G401 (cell line): Measurements from ENCODE around the gene GPR157. TPM values are rescaled to one million over a fixed set of nuclear protein-coding genes. Genes with fewer than 3 reads are reported as not detected.

Source experiments
- DNase-seq: peaks from one replicate; pipeline ENCODE4 v3.0.0-alpha.2; 2015; ENCODE audit warnings: low spot score
- in situ Hi-C: cut with HindIII; loops from 2 replicates; pipeline ENCODE4 v1.10.0; 2016; ENCODE audit warnings: low sequenced_read_pairs, mixed read lengths
- total RNA-seq: library from RNA; depleted of rRNA; stranded (reverse); fragments of >200 nt; shearing (Covaris generic); gene quantifications from 2 replicates; pipeline ENCODE4 v1.2.3, GENCODE V29; 2014

The GPR157 gene
- total RNA-seq, 1 experiment from 2014 or later, result 6.9 TPM

DNA sequence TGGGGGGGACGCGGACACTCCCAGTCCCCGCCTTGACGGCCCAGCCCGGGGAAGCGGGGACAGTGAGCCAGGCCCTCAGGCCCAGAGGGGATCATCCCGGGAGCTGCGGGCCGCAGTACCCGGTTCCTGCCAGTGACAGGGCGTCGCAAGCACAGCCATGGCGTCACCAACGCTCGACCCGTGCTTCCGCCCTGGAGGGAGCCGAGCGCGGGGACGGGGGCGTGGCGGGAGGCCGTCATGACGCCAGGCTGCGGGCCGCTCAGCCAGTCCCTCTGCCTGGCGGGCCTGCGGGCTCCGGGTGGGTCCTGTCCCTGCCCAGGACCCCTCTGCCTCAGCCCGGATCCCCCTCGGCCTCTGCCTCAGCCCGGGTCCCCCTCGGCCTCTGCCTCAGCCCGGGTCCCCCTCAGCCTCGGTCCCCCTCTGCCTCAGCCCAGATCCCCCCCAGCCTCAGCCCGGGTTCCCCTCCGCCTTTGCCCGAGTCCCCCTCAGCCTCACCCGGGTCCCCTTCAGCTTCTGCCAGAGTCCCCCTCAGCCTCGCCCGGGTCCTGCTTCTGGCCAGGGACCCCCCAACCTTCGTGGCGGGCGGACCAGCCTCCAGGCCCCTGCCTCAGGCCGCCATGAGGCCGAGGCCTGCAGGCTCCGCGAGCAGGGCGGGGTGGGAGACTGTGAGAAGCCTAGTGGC lies 57.2 kb downstream of the GPR157 start:
- in situ Hi-C loops, result no loop called here
- DNase-seq, result no peak

DNA sequence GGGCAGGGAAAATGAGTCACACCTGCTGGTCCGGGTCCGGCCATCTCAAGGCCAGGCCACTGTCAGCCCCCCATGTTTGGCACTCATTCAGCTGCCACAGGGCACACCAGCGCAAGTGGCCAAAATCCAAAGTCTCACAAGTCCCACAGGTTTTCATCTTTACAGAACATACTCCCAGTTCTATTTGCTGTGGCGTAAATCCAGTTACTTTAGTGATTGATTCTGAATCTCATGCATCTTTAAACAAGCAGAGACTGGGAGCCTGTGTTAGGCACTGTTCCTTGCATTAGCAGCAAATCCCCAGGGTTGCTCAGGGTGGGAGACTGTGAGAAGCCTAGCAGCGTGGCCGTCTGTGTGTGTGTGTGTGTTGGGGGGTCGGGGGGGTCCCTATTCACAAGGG lies 58.4 kb downstream of the GPR157 start:
- in situ Hi-C loops, result no loop called here
- DNase-seq, result no peak

DNA sequence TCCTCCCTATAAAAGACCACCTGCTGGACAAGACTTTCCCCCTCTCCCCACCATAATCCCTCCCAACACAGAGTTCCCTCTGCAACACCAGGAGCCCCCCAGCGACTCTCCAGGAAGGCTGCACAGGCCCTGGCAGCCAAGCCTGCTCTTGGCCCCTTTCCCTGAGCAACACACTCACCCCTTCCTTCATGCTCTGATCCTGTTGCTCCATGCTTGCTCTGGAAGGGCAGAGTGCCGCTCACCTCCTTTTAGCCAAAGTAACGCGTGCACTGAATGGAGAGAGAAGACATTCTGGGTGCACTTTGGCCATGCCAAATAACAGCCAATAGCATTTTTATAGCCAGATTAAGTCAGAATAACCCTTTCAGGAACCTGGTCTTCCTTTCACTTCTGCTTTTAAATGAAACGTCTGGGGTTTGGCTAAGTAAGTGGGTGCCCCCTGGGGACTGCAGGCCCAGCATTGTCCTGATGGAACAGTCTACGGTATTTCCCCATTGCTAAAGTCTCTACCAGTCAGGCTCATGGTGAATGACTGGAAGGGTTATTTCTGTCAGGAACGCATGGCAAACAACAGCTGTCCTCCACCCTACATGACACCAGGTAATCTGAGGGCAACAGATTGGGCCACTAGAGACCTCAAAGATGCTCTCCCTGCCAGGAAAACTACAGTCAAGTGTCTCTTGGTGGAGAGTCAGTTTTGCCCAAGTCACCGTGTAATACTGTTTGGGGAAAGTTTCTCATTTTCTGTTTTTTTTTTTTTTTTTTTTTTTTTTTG lies 59.4 kb downstream of the GPR157 start, which contains the start of gene SLC2A5:
Gene SLC2A5 (minus strand): TSS at position 310 of the 775 bp plus-strand sequence. CDS start 99 bp downstream, at position 211.
- peak; percentile 9 for DNase-seq
- in situ Hi-C loops, result no loop called here

DNA sequence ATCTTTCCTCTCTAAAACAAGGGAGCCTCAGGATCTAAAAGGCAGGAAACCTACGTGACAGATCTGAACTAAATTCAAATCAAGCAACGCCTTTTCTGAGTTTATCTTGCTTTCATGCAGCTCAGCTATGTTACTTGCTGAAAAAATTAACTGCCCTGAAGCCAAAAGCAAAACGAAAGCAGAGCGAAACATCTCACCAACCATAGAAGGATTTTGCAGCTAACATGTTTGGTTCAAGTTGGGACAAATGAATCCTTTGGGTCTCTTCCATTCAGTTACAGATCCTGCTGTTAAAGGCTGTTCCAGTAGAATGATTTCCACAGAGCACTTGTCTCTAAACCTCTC lies 59.9 kb downstream of the GPR157 start:
- in situ Hi-C loops, result no loop called here
- peak; percentile 2 for DNase-seq

DNA sequence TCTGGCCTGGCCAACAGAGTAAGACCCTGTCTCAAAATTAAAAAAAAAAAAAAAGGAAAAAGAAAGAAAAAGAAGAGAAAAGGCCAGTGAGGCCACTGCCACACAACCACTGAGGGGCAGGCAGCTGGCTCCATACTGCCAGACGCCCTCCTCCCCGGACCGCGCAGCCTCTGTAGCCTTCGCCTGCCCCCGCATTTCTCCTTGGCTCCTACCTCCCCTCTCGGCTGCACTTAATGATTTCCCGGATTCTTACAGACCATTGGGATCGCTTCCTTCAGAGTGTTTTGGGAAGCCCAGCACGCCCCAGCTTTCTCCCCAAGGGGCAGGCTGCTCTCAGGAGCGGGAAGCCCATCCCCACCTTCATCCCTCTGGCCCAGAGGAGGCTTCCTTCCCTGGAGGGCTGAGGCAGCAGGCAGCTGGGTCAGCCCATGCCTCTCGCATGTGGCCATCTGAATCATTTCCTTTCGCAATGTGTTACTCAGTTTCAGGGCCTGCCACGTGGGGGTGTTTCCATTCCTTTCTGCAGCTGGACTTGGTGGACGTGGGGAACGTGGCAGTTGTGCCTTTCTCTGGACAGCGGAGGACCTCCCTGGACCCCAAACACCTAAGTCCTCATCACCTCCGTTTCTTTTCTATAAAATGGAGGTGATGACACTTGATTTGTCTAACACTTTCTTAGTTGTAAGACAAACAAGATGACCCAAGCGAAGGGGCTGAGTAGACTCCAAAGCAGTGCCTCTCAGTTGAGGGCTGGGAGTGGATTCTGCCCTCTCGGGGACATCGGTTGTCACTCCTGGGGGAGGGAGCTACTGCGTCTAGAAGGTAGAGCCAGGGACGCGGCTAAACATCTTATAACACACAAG lies 61.7 kb downstream of the GPR157 start:
- in situ Hi-C loops, result no loop called here
- DNase-seq, result no peak

DNA sequence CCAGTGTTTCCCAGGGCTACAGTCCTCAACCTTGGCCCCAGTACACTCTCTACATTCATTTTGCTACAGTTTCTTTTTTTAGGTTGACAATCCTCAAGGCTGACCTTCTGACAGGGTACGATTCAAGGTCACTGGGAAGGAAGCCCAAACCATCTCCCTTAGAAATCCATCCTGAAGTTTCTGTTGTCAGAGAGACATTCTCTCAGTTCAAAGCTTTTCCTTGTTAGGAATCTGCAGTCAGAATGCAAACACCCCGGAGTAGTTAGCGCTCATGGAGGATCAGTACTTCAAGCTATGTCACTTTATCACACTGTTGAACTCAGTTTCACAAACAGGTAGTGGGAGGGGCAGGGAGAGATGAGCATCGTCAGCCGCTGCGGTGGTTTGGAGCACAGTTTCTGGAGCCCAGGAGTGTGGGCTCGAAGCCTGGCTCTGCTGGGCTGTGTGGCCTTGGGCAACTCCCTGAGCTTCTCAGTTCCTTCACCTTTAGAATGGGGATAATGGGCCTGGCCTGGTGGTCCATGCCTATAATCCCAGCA lies 63.6 kb downstream of the GPR157 start:
- no peak for DNase-seq
- in situ Hi-C loops, result no loop called here

DNA sequence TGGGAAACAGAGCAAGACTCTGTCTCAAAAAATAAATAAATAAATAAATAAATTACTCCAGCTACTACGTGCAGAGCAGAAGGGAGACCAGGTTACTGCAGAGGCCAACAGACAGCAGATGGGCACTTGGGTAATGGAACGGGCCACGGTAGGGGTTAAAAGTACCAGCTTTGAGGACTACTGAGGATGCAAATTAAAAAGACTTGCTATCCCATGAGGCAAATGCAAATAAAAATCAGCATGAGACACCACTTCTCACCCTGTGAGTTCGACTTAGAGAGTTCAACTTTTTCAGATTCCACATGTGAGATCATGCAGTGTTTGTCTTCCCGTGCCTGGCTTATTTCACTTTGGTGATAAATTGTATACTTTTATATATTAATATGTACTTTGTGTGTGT lies 66.1 kb downstream of the GPR157 start:
- in situ Hi-C loops, result no loop called here

DNA sequence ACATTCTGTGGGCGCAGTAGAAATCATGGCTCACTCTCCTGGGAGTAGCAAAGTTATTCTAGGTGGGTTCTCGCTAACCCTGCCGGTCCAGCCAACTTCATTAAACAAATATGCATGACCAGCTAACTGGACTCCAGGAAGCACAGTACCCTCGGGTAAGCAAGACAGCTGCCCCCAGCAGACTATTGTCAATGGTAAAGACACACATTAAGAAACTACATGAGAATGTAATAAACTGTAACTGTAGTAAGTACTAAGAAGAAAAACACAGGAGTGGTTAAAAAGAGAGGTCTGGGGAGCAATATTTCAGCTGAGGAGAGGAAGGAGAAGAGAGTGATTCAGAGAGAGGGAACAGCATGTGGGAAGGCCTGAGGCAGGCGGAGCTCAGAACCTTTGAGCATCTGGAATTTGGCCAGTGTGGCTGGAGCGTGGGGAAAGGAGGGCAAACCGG lies 66.9 kb downstream of the GPR157 start:
- in situ Hi-C loops, result no loop called here
- no peak for DNase-seq

More for the DNA sequence above, 66.1 kb downstream of the GPR157 start:
- no peak for DNase-seq

DNA sequence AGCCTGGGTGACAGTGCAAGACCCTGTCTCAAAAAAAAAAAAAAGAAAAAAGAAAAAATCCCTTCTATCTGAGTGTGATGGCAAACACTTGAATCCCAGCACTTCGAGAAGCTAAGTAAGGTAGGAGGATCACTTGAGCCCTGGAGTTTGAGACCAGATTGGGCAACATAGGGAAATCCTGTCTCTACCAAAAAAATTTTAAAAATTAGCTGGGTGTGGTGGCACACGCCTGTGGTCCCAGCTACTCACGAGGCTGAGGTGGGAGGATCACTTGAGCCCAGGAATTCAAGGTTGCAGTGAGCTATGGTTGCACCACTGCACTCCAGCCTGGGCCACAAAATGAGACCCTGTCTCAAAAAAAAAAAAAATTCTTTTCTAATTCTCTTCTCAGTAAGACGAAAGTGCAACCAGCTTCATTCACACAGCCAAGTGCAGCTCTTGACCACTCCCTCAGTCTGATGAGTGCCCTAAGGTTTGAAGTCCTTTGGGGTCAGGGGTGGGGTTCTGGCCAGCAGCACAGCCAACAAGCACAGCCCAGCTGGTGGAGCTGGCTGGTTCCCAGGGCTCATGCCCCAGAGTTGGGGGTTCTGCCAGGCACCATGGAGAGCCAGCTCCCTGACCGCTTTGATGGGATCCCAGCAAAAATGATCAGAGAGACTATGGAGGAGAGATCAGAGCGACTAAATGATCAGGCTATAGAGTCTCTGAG lies 67.5 kb downstream of the GPR157 start:
- in situ Hi-C loops, result no loop called here
- DNase-seq, result no peak

DNA sequence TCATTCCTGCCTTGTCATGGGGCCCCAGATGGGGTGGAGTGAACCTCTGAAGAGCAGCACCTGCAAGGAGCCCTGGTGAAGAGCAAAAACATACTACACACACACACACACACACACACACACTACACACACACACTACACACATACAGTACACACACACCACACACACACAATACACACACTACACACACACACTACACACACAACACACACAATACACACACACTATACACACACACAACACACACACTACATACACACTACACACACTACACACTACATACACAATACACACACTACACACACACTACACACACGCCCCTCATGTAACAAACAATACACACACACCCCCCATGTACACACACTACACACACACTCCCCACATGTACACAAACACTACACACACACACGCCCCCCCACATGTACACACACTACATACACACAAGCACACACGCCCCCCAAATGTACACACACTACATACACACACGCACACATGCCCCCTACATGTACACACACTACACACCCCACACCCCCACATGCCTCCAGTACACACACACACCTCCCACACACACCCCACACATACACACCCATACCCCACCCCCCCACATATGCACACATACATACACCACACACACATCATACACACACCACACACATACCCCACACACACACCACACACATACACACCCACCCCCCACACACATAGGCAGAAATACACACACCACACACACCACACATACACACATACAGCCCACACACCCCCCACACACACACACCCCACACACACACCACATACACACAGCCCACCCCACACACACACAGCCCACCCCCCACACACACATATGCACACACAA lies 68.8 kb downstream of the GPR157 start:
- no peak for DNase-seq
- in situ Hi-C loops, result no loop called here

DNA sequence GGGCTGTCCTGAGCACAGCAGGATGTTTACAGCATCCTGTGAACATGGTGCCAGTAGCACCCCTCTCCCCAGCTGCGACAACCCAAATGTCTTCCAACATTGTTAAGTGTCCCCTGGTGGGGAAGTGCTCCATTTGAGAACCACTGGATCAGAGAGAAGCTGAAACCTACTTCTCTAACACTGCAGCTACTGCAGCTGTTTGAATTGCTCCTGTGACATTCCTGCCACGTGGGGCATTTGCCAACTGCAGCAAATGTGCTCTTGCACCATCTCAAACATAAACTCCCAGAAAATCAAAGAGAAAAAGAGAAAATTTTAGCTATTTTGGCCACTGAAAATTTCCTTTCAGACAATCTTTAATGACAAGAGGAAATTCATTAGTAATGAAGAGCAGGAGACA lies 70.4 kb downstream of the GPR157 start:
- no peak for DNase-seq
- in situ Hi-C loops, result no loop called here

DNA sequence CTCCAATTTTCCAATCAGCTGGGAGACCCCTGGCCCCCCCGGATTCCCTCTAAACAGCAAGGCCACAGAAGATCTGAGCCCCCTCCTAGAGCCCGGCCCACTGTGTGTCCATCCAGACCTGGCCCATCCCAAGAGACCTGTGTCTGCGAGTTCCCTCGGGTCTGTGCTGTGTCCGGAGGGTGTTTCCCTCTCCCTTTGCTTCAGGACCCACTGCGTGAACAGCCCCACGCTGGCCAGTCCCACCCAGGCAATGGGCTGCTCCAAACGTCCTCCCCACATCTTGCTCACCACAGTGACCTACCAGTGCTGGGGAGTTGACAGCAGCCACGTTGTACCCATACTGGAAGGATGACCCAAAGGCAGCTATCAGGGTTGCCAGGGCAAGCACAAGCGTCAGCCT lies 71.1 kb downstream of the GPR157 start:
- in situ Hi-C loops, result no loop called here

DNA sequence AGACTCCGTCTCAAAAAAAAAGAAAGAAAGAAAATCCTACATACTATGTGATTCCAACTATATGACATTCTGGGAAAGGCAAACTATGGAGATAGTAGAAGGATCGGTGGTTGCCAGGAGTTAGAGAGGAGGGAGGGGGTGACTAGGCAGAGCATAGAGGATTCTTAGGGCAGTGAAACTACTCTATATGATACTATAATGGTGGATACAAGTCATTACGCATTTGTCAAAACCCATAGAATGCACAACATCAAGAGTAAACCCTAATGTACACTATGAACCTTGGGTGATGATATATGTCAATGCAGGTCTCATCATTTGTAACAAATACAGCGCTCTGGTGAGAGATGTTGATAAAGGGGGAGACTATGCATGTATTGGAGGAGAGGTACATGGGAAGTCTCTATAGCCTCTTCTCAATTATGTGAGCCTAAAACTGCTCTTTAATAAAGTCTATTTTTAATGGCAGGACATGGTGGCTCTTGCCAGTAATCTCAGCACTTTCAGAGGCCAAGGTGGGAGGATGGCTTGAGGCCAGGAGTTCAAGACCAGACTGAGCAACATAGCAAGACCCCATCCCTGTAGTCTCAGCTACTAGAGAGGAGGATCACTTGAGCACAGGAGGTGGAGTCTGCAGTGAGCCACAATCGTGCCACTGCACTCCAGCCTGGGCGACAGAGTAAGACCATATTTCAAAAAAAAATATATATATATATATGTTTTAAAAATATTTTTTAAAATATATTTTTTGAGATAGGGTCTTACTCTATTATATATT lies 76.4 kb downstream of the GPR157 start:
- DNase-seq, result no peak
- in situ Hi-C loops, result no loop called here

More for the DNA sequence above, 71.1 kb downstream of the GPR157 start:
- DNase-seq, result no peak

DNA sequence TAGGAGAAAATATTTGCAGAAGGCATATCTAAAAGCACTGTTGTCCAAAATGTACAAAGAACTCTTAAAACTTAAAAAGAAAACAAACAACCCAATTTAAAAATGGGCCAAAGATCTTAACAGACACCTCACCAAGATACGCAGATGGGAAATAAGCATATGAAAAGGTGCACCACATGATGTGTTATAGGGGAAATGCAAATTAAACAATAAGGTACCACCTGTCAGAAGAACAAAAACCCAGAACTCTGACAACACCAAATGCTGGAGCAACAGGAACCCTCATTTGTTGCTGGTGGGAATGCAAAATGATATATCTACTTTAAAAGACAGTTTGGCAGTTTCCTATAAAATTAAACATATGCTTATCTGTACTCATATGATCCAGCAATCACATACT lies 77.5 kb downstream of the GPR157 start:
- DNase-seq, result no peak
- in situ Hi-C loops, result no loop called here

DNA sequence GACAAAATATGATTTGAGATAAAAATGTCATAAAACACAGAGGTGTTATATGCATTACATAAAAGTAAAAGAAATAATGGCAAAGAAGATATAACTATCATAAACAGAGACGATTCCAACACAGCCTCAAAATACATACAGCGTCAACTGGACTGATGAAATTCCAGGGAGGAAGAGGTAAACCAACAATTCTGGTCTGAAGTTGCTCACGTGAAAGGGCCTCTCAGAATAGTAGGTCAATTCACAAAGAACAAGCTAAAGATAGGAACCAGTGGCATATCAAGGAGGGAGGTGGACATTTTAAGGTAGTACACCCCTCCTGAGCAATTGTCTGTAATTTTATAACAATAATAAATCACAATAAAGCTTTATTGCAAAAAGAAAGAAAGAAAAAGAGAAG lies 78.1 kb downstream of the GPR157 start:
- in situ Hi-C loops, result no loop called here
- no peak for DNase-seq
